GM18861 (cell line): Measurements from ENCODE around the gene SULT1E1.

Experiments
- ATAC-seq: cut with Tn5 transposase; IDR thresholded peaks from one replicate; pipeline ENCODE4 v1.9.1; 2021; ENCODE audit not compliant: unreplicated experiment

SULT1E1 gene

GRCh38 chr4:69800599-69800998, 59.3 kb downstream of the SULT1E1 start:
- ATAC-seq = no peak

- no peak for ATAC-seq
These were observed 60.6 kb downstream of the SULT1E1 start for GRCh38 chr4:69799337-69799736.

DNA sequence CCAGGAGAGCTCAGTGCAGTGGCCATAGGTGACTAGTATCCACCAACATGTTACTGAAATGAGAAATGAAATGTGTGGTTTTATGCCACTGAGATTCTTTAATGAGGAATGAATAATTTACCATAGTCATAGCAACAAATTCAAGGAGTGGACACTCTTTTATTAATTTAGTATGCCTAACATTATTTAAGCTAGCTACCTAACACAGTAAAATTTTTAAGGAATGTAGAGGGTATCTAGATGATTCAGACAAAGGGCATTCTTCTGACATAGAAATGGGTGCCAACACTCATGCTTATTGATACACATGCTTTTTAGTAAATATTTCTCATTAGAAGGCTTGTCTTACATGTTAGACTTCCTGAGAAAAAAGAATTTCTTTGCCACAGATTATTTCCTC, 66.2 kb downstream of the SULT1E1 start:
- no peak for ATAC-seq
